Smooth muscle cell of the coronary artery (primary cell): ENCODE measurements around the gene PSMD14. TPM values are rescaled to one million over a fixed set of nuclear protein-coding genes. Genes with fewer than 3 reads are reported as not detected.

Experiments used
- total RNA-seq: library from RNA; depleted of rRNA; stranded (reverse); fragments of >200 nt; gene quantifications from 2 replicates; pipeline ENCODE4 v1.2.3, GENCODE V29; 2014; ENCODE audit warnings: low replicate concordance

The PSMD14 gene
- 58.4 and 74.4 TPM in 2 replicates for total RNA-seq

DNA sequence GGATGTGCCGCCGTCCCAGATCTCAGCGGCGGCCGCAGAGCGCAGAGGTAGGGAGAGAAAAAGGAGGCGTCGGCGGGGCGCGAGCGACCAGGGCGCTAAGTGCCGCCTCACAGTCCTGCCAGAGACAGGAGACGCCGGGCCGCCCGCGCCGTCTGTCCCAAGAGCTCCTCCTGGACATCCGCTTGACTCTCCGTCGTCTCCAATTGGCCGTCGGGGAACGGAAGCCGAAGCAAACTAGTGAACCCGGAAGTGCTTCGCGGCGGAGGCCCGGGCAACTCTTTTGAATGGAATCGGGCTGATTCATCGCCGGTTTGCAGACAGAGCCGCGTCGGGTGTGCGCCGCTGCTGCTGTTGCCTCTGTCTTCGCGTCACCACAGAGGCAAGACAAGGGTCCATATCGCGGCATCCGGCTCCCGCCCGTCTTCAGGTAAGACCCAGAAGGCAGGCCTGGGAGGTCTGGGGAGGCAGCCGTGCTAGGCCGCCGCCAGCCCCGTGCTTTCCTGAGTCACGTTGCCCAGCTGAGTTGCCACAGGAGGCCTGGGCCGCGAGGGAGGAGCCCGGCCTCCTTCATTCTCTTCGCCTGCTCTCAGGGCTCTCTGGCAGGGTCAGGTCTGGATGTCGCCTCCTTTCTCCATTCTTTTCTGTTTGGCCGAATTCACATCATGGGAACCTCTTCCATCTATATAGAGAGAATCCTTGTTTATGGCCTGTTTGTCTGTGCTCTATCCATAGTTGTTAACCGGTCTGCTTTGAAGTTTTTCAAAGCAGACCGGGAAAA is at the start of gene PSMD14:
Gene PSMD14 (plus strand): TSS at position 248 of the 778 bp plus-strand sequence. CDS start 10,401 bp downstream, outside the sequence.

DNA sequence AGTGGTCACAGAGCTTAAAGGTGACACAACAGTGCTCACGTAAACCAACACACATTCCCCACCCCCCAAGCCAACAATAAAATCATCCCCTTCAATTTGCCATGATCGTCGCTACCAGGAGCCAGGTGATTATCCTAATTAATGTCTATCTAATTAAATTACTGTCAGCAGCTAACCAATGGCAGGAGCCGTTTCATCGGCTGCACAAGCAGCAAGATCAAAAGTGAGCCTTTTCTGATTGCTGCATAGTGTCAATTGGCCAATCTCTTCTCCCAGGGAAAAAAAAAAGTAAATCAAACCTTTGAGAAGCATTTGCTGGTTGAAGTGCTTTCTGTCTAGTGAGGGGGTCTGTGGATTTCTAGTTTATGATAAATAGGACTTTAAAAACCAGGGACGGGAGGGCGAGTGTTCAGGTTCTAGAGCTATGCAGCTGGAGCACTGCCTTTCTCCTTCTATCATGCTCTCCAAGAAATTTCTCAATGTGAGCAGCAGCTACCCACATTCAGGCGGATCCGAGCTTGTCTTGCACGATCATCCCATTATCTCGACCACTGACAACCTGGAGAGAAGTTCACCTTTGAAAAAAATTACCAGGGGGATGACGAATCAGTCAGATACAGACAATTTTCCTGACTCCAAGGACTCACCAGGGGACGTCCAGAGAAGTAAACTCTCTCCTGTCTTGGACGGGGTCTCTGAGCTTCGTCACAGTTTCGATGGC is 107.9 kb downstream of the PSMD14 start, which contains the start of gene TBR1:
Gene TBR1 (plus strand): TSS at position 311 of the 721 bp plus-strand sequence. CDS start 114 bp downstream, at position 425.

Other genes starting within 250 kb of the PSMD14 start
- 41.4 and 60.3 TPM in 2 replicates for gene TANK, start 148.0 kb upstream of the PSMD14 start, total RNA-seq
- not detected in 2 replicates for gene TBR1, start 107.9 kb downstream of the PSMD14 start, total RNA-seq